NCI-H460 (cell line): ENCODE measurements around the gene PLAAT2. TPM values are rescaled to one million over a fixed set of nuclear protein-coding genes. Genes with fewer than 3 reads are reported as not detected.

Source experiments
- total RNA-seq: library from RNA; depleted of rRNA; stranded (reverse); fragments of >200 nt; shearing (Covaris generic); gene quantifications from 2 replicates; pipeline ENCODE4 v1.2.3, GENCODE V29; 2014; rRNA removed

The PLAAT2 gene
- total RNA-seq, 1 experiment from 2014 or later, result not detected

Other genes starting within 250 kb of the PLAAT2 start
- not detected in 2 replicates for gene SLC22A9, start 193.6 kb downstream of the PLAAT2 start, total RNA-seq
- gene PLAAT5, start 72.2 kb downstream of the PLAAT2 start, total RNA-seq, result not detected in 2 replicates
- not detected in 2 replicates for gene LGALS12, start 57.3 kb downstream of the PLAAT2 start, total RNA-seq
- gene PLAAT4, start 26.6 kb downstream of the PLAAT2 start, total RNA-seq, result not detected in 2 replicates
- gene PLAAT3, start 51.1 kb upstream of the PLAAT2 start, total RNA-seq, result 10.3 and 13.6 TPM in 2 replicates
- 64.7 and 67.2 TPM in 2 replicates for gene ATL3, start 108.0 kb upstream of the PLAAT2 start, total RNA-seq
- 114 and 115 TPM in 2 replicates for gene RTN3, start 118.1 kb upstream of the PLAAT2 start, total RNA-seq
- 5.3 and 5.6 TPM in 2 replicates for gene ZFTA, start 205.4 kb upstream of the PLAAT2 start, total RNA-seq